CD4-positive, alpha-beta T cell treated with Interleukin-6 at 100 ng/mL for 8 hours (primary cell): ENCODE data around the gene DTD2.

ENCODE experiments used
- DNase-seq: peaks from one replicate; pipeline ENCODE4 v3.0.0-alpha.2; 2020; ENCODE audit warnings: mixed read lengths, low spot score

The DTD2 gene

GRCh38 chr14:31405106-31405505, 52.2 kb downstream of the DTD2 start:
- DNase-seq: no peak

- no peak for DNase-seq
These were observed 53.6 kb downstream of the DTD2 start for GRCh38 chr14:31403707-31404106.

GRCh38 chr14:31402764-31403439, 54.4 kb downstream of the DTD2 start:
- no peak for DNase-seq

- DNase-seq: no peak
These were observed 55.9 kb downstream of the DTD2 start for GRCh38 chr14:31401369-31401932.

- no peak for DNase-seq
These were observed 57.2 kb downstream of the DTD2 start for GRCh38 chr14:31400031-31400638.
